ENCODE measurements around the gene SART1. TPM values are rescaled to one million over a fixed set of nuclear protein-coding genes. Genes with fewer than 3 reads are reported as not detected.

Gene SART1
- polyA plus RNA-seq, 1 donor from 2014 or later: 34.9 TPM

- Histone ChIP-seq H3K9ac (ENCODE audit: low read length) (no peak overlapping the region), H3K4me2 (ENCODE audit: low read length) (no peak overlapping the region), H4K20me1 (ENCODE audit: insufficient read depth) (no peaks in the 10 kb centered on the region), H3K27ac (ENCODE audit: low read length) (no peak overlapping the region), H3K9me2 (ENCODE audit: insufficient read depth, low read length) (no peaks in the 10 kb centered on the region), H2AFZ (ENCODE audit: low read depth, low read length) (no peak overlapping the region), H3K9me3 (ENCODE audit: low read length) (no peaks in the 10 kb centered on the region), H3F3A (ENCODE audit: insufficient read depth, low read length, poor library complexity, severe bottlenecking) (no peaks in the 10 kb centered on the region), H3K79me2 (replicated peaks; ENCODE audit: insufficient read depth, low read length) (no peaks in the 10 kb centered on the region), H3K4me3 (ENCODE audit: low read length) (no peak overlapping the region), H3K36me3 (ENCODE audit: insufficient read depth, low read length) (no peaks in the 10 kb centered on the region), H3K27me3 (ENCODE audit: insufficient read depth, low read depth, low read length) (peaks cover 15% of the 10 kb centered on the region)
- no peak for TF ChIP-seq POLR2AphosphoS5 (IDR thresholded peaks at IDR 0.05)
- no peak for TF ChIP-seq TAF1 (IDR thresholded peaks at IDR 0.05; ENCODE audit: low read depth)
- no peak for TF ChIP-seq EZH2 (IDR thresholded peaks at IDR 0.05; ENCODE audit: borderline replicate concordance, insufficient read depth, low read length, poor library complexity, severe bottlenecking)
- TF ChIP-seq EP300 (conservative IDR thresholded peaks at IDR 0.05; ENCODE audit: poor library complexity, severe bottlenecking): no peak
- TF ChIP-seq RAD21 (conservative IDR thresholded peaks at IDR 0.05): no peak
- no peak for TF ChIP-seq CTCF (IDR thresholded peaks at IDR 0.05; ENCODE audit: poor library complexity, severe bottlenecking)
- TF ChIP-seq, protein P1, sequence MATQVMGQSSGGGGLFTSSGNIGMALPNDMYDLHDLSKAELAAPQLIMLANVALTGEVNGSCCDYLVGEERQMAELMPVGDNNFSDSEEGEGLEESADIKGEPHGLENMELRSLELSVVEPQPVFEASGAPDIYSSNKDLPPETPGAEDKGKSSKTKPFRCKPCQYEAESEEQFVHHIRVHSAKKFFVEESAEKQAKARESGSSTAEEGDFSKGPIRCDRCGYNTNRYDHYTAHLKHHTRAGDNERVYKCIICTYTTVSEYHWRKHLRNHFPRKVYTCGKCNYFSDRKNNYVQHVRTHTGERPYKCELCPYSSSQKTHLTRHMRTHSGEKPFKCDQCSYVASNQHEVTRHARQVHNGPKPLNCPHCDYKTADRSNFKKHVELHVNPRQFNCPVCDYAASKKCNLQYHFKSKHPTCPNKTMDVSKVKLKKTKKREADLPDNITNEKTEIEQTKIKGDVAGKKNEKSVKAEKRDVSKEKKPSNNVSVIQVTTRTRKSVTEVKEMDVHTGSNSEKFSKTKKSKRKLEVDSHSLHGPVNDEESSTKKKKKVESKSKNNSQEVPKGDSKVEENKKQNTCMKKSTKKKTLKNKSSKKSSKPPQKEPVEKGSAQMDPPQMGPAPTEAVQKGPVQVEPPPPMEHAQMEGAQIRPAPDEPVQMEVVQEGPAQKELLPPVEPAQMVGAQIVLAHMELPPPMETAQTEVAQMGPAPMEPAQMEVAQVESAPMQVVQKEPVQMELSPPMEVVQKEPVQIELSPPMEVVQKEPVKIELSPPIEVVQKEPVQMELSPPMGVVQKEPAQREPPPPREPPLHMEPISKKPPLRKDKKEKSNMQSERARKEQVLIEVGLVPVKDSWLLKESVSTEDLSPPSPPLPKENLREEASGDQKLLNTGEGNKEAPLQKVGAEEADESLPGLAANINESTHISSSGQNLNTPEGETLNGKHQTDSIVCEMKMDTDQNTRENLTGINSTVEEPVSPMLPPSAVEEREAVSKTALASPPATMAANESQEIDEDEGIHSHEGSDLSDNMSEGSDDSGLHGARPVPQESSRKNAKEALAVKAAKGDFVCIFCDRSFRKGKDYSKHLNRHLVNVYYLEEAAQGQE (IDR thresholded peaks at IDR 0.05; ENCODE audit: borderline replicate concordance): no peak
- TF ChIP-seq SMC3 (conservative IDR thresholded peaks at IDR 0.05; ENCODE audit: poor library complexity): no peak
- TF ChIP-seq MXI1 (conservative IDR thresholded peaks at IDR 0.05; ENCODE audit: poor library complexity, severe bottlenecking): no peak
Measured at GRCh38 chr11:66011239-66011784, 49.8 kb downstream of the SART1 start.

DNA sequence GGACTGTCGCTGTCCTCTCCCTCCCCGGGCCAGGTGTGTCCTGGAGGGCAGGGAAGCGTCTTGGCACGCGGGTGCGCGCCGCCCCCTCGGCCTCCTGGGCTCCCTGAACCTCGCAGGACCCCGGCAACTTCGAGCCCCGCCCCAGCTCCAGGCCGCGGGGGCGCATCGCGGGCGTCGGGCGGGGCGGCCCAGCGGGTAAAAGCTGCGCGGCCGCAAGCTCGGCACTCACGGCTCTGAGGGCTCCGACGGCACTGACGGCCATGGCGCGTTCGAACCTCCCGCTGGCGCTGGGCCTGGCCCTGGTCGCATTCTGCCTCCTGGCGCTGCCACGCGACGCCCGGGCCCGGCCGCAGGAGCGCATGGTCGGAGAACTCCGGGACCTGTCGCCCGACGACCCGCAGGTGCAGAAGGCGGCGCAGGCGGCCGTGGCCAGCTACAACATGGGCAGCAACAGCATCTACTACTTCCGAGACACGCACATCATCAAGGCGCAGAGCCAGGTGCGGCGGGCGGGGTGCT, 50.3 kb downstream of the SART1 start, which contains the start of gene CST6:
Gene CST6 (plus strand): TSS at position 224 of the 519 bp plus-strand sequence. CDS start 37 bp downstream, at position 261.
- no peak for TF ChIP-seq SMC3 (conservative IDR thresholded peaks at IDR 0.05; ENCODE audit: poor library complexity)
- TF ChIP-seq, protein P1 (IDR thresholded peaks at IDR 0.05; ENCODE audit: borderline replicate concordance): no peak
- no peak for TF ChIP-seq EZH2 (IDR thresholded peaks at IDR 0.05; ENCODE audit: borderline replicate concordance, insufficient read depth, low read length, poor library complexity, severe bottlenecking)
- no peak for TF ChIP-seq MXI1 (conservative IDR thresholded peaks at IDR 0.05; ENCODE audit: poor library complexity, severe bottlenecking)
- no peak for TF ChIP-seq POLR2AphosphoS5 (IDR thresholded peaks at IDR 0.05)
- no peak for TF ChIP-seq CTCF (IDR thresholded peaks at IDR 0.05; ENCODE audit: poor library complexity, severe bottlenecking)
- TF ChIP-seq RAD21 (conservative IDR thresholded peaks at IDR 0.05): no peak
- no peak for TF ChIP-seq EP300 (conservative IDR thresholded peaks at IDR 0.05; ENCODE audit: poor library complexity, severe bottlenecking)
- no peak for TF ChIP-seq TAF1 (IDR thresholded peaks at IDR 0.05; ENCODE audit: low read depth)
- Histone ChIP-seq H3K36me3 (ENCODE audit: insufficient read depth, low read length) (no peaks in the 10 kb centered on the region), H3K9me3 (ENCODE audit: low read length) (no peaks in the 10 kb centered on the region), H3K27me3 (ENCODE audit: insufficient read depth, low read depth, low read length) (peaks cover 15% of the 10 kb centered on the region), H3K4me3 (ENCODE audit: low read length) (no peak within 1 kb of the TSS), H4K20me1 (ENCODE audit: insufficient read depth) (no peaks in the 10 kb centered on the region), H3K27ac (ENCODE audit: low read length) (no peak within 1 kb of the TSS), H3K9me2 (ENCODE audit: insufficient read depth, low read length) (no peaks in the 10 kb centered on the region), H3F3A (ENCODE audit: insufficient read depth, low read length, poor library complexity, severe bottlenecking) (no peaks in the 10 kb centered on the region), H2AFZ (ENCODE audit: low read depth, low read length) (no peak within 1 kb of the TSS), H3K79me2 (replicated peaks; ENCODE audit: insufficient read depth, low read length) (no peaks in the 10 kb centered on the region), H3K4me2 (ENCODE audit: low read length) (no peak within 1 kb of the TSS), H3K9ac (ENCODE audit: low read length) (no peak within 1 kb of the TSS)
